ENCODE measurements around the gene TFDP3. TPM values are rescaled to one million over a fixed set of nuclear protein-coding genes. Genes with fewer than 3 reads are reported as not detected.
A peak's percentile ranks its signal among the peaks of the same experiment; 100 is the strongest.

Gene TFDP3
- polyA plus RNA-seq, 3 donors = not detected

GRCh38 chrX:133213117-133213516 is 5.0 kb downstream of the TFDP3 start:
- Histone ChIP-seq H3K9me3 (replicated peaks in 1 of 2; ENCODE audit: control insufficient read depth in 1 of 2, insufficient read depth in 1 of 2, low read length in 2 of 2) (no peaks in the 10 kb centered on the region), H3K4me2 (replicated peaks; ENCODE audit: extremely low read depth, low read length, poor library complexity, severe bottlenecking) (no peak overlapping the region), H3K9ac (ENCODE audit: insufficient read depth, low read length, poor library complexity, severe bottlenecking) (no peak overlapping the region), H3K4me3 (replicated peaks in 1 of 3; ENCODE audit: low read depth in 2 of 3, low read length in 3 of 3) (no peak overlapping the region), H3K79me2 (ENCODE audit: insufficient read depth, low read length) (no peaks in the 10 kb centered on the region), H4K20me1 (ENCODE audit: insufficient read depth, low read length) (no peaks in the 10 kb centered on the region), H2AFZ (ENCODE audit: insufficient read depth, low read depth, low read length, poor library complexity, severe bottlenecking) (no peak overlapping the region), H3K27me3 (ENCODE audit: control insufficient read depth in 2 of 2, insufficient read depth in 2 of 2, low read length in 2 of 2) (no peaks in the 10 kb centered on the region), H3K36me3 (replicated peaks in 1 of 2; ENCODE audit: control insufficient read depth in 1 of 2, insufficient read depth in 2 of 2, low read length in 2 of 2) (no peaks in the 10 kb centered on the region), H3K4me1 (ENCODE audit: control insufficient read depth in 1 of 2, insufficient read depth in 2 of 2, low read length in 2 of 2) (no peaks in the 10 kb centered on the region), H3K27ac (ENCODE audit: low read depth in 1 of 2, low read length in 2 of 2) (no peak overlapping the region)
- H3K9me3 Mint-ChIP-seq = peaks cover 0 to 8% (median 2%) of the 10 kb centered on the region in 7 donors
- TF ChIP-seq CTCF (IDR thresholded peaks at IDR 0.05) = no peak
- H3K4me3 Mint-ChIP-seq = no peak overlapping the region
- intact Hi-C loops (cut with micrococcal nuclease) = no loop called here
- DNase-seq = no peak
- no peaks in the 10 kb centered on the region for H3K4me1 Mint-ChIP-seq
- 92% methylated on average over 2 of the region's 5 CpGs for WGBS (ENCODE audit: insufficient coverage)
- peak overlapping the region in 1 of 7 donors; percentile 58 for H3K27ac Mint-ChIP-seq
- no peaks in the 10 kb centered on the region for H3K36me3 Mint-ChIP-seq
- H3K27me3 Mint-ChIP-seq (ENCODE audit: low read depth in 3 of 3) = peaks cover 0 to 12% (median 2%) of the 10 kb centered on the region in 3 donors

GRCh38 chrX:133207751-133208150 is 10.4 kb downstream of the TFDP3 start:
- no peaks in the 10 kb centered on the region for H3K79me2 ChIP-seq (ENCODE audit: insufficient read depth, low read length)
- Mint-ChIP-seq H3K36me3 (no peaks in the 10 kb centered on the region), H3K27ac (no peak overlapping the region), H3K27me3 (ENCODE audit: low read depth in 3 of 3) (peaks cover 2 to 11% (median 4%) of the 10 kb centered on the region in 3 donors), H3K4me3 (no peak overlapping the region), H3K9me3 (peaks cover 0 to 7% (median 0%) of the 10 kb centered on the region in 7 donors), H3K4me1 (no peaks in the 10 kb centered on the region)
- no peaks in the 10 kb centered on the region for H4K20me1 ChIP-seq (ENCODE audit: insufficient read depth, low read length)
- H3K27me3 ChIP-seq (ENCODE audit: control insufficient read depth in 2 of 2, insufficient read depth in 2 of 2, low read length in 2 of 2) = no peaks in the 10 kb centered on the region
- no peak overlapping the region for H2AFZ ChIP-seq (ENCODE audit: insufficient read depth, low read depth, low read length, poor library complexity, severe bottlenecking)
- no peak overlapping the region for H3K4me3 ChIP-seq (replicated peaks in 1 of 3; ENCODE audit: low read depth in 2 of 3, low read length in 3 of 3)
- no peaks in the 10 kb centered on the region for H3K9me3 ChIP-seq (replicated peaks in 1 of 2; ENCODE audit: control insufficient read depth in 1 of 2, insufficient read depth in 1 of 2, low read length in 2 of 2)
- no peak overlapping the region for H3K9ac ChIP-seq (ENCODE audit: insufficient read depth, low read length, poor library complexity, severe bottlenecking)
- WGBS (ENCODE audit: insufficient coverage) = no CpG with 5 or more reads among the region's 2 CpGs
- no peak for DNase-seq
- intact Hi-C loops (cut with micrococcal nuclease) = no loop called here
- no peaks in the 10 kb centered on the region for H3K4me1 ChIP-seq (ENCODE audit: control insufficient read depth in 1 of 2, insufficient read depth in 2 of 2, low read length in 2 of 2)
- H3K36me3 ChIP-seq (replicated peaks in 1 of 2; ENCODE audit: control insufficient read depth in 1 of 2, insufficient read depth in 2 of 2, low read length in 2 of 2) = no peaks in the 10 kb centered on the region
- H3K4me2 ChIP-seq (replicated peaks; ENCODE audit: extremely low read depth, low read length, poor library complexity, severe bottlenecking) = no peak overlapping the region
- no peak for TF ChIP-seq CTCF (IDR thresholded peaks at IDR 0.05)
- no peak overlapping the region for H3K27ac ChIP-seq (ENCODE audit: low read depth in 1 of 2, low read length in 2 of 2)

Data from CD14-positive monocyte (primary cell).